Neural progenitor cell (in vitro differentiated cells): ENCODE results near the gene ONECUT1. TPM values are rescaled to one million over a fixed set of nuclear protein-coding genes. Genes with fewer than 3 reads are reported as not detected.
A peak's percentile ranks its signal among the peaks of the same experiment; 100 is the strongest.

Source experiments
- DNase-seq: peaks from one replicate; pipeline ENCODE4 v3.0.0-alpha.2; 2016; ENCODE audit warnings: low spot score
- H2AFZ ChIP-seq: fragments of 200-600 bp; sonication (generic); replicated peaks from 2 replicates; pipeline ENCODE4 v1.6.1; 2016; ENCODE audit warnings: antibody characterized with exemption
- H3F3A ChIP-seq: fragments of 200-600 bp; sonication (generic); 2 replicates; pipeline ENCODE4 v1.6.1; 2016; ENCODE audit warnings: antibody characterized with exemption, low read depth
- H3K27ac ChIP-seq: fragments of 200-600 bp; sonication (generic); 2 replicates; pipeline ENCODE4 v1.5.1; 2016; ENCODE audit warnings: mild to moderate bottlenecking
- H3K27me3 ChIP-seq: fragments of 200-600 bp; sonication (generic); 2 replicates; pipeline ENCODE4 v1.6.1; 2016; ENCODE audit warnings: mild to moderate bottlenecking, moderate library complexity
- H3K36me3 ChIP-seq: fragments of 200-600 bp; sonication (generic); 2 replicates; pipeline ENCODE4 v1.5.1; 2016
- H3K4me1 ChIP-seq: fragments of 200-600 bp; sonication (generic); 2 replicates; pipeline ENCODE4 v1.6.1; 2016; ENCODE audit warnings: mixed run types
- H3K4me2 ChIP-seq: fragments of 200-600 bp; sonication (generic); 2 replicates; pipeline ENCODE4 v1.6.1; 2016
- H3K4me3 ChIP-seq: fragments of 200-600 bp; sonication (generic); 2 replicates; pipeline ENCODE4 v1.5.1; 2016
- H3K79me2 ChIP-seq: fragments of 200-600 bp; sonication (generic); 2 replicates; pipeline ENCODE4 v1.6.1; 2016; ENCODE audit warnings: low read depth
- H3K9ac ChIP-seq: fragments of 200-600 bp; sonication (generic); 2 replicates; pipeline ENCODE4 v1.6.1; 2016
- H3K9me3 ChIP-seq: fragments of 200-600 bp; sonication (generic); 2 replicates; pipeline ENCODE4 v1.5.1; 2016; ENCODE audit warnings: low read depth
- H4K20me1 ChIP-seq: fragments of 200-600 bp; sonication (generic); 2 replicates; pipeline ENCODE4 v1.6.1; 2016; ENCODE audit warnings: low read depth
- H3K27ac Mint-ChIP-seq: 3 replicates; pipeline ENCODE4 v1.8.0; 2021; ENCODE audit warnings: mixed read lengths
- H3K27me3 Mint-ChIP-seq: 2 replicates; pipeline ENCODE4 v1.8.0; 2022; ENCODE audit warnings: low read depth, mild to moderate bottlenecking, inconsistent platforms, moderate library complexity, mixed read lengths; ENCODE audit not compliant: insufficient read depth
- H3K36me3 Mint-ChIP-seq: 3 replicates; pipeline ENCODE4 v1.8.0; 2021; ENCODE audit warnings: mixed read lengths
- H3K4me1 Mint-ChIP-seq: 3 replicates; pipeline ENCODE4 v1.8.0; 2021; ENCODE audit warnings: mixed read lengths
- H3K4me3 Mint-ChIP-seq: 3 replicates; pipeline ENCODE4 v1.8.0; 2021; ENCODE audit warnings: mild to moderate bottlenecking, moderate library complexity, mixed read lengths
- H3K9me3 Mint-ChIP-seq: 3 replicates; pipeline ENCODE4 v1.8.0; 2020; ENCODE audit warnings: mixed read lengths
- CTCF ChIP-seq: fragments of 200-600 bp; sonication (generic); IDR thresholded peaks from 2 replicates; pipeline ENCODE4 v1.5.1; 2017; ENCODE audit warnings: antibody characterized with exemption, mild to moderate bottlenecking
- EZH2 ChIP-seq: fragments of 200-600 bp; sonication (generic); IDR thresholded peaks from 2 replicates; pipeline ENCODE4 v1.6.1; 2017; ENCODE audit warnings: antibody characterized with exemption, mild to moderate bottlenecking, moderate library complexity
- EZH2phosphoT487 ChIP-seq: fragments of 200-600 bp; sonication (generic); IDR thresholded peaks from 2 replicates; pipeline ENCODE4 v1.6.1; 2017; ENCODE audit warnings: antibody characterized with exemption
- total RNA-seq: library from RNA; depleted of rRNA; stranded (reverse); fragments of >200 nt; gene quantifications from 2 replicates; pipeline ENCODE4 v1.2.3, GENCODE V29; 2015; ENCODE audit warnings: low replicate concordance

Gene ONECUT1
- total RNA-seq, 1 donor from 2014 or later, result 1.5 TPM

GRCh38 chr15:52746162-52746757 lies 43.9 kb downstream of the ONECUT1 start:
- no peak overlapping the region for H3K4me3 ChIP-seq
- H3F3A ChIP-seq, result no peaks in the 10 kb centered on the region
- no peak overlapping the region for H2AFZ ChIP-seq
- TF ChIP-seq EZH2 (no peak), CTCF (no peak)
- no peak for DNase-seq
- Mint-ChIP-seq H3K27ac (no peak overlapping the region), H3K4me3 (no peak overlapping the region), H3K9me3 (peaks cover 6% of the 10 kb centered on the region), H3K36me3 (no peaks in the 10 kb centered on the region), H3K27me3 (peaks cover 5% of the 10 kb centered on the region), H3K4me1 (peaks cover 5% of the 10 kb centered on the region)
- H4K20me1 ChIP-seq, result no peaks in the 10 kb centered on the region
- peaks cover 5% of the 10 kb centered on the region for H3K27me3 ChIP-seq
- no peaks in the 10 kb centered on the region for H3K9me3 ChIP-seq
- no peaks in the 10 kb centered on the region for H3K36me3 ChIP-seq
- H3K4me1 ChIP-seq, result peaks cover 12% of the 10 kb centered on the region
- no peak overlapping the region for H3K4me2 ChIP-seq
- no peak overlapping the region for H3K9ac ChIP-seq
- no peaks in the 10 kb centered on the region for H3K79me2 ChIP-seq
- H3K27ac ChIP-seq, result no peak overlapping the region

- Histone ChIP-seq H3F3A (no peaks in the 10 kb centered on the region), H3K27ac (no peak overlapping the region), H3K27me3 (peaks cover 5% of the 10 kb centered on the region), H3K36me3 (no peaks in the 10 kb centered on the region), H3K9me3 (no peaks in the 10 kb centered on the region), H3K4me1 (peaks cover 12% of the 10 kb centered on the region), H3K9ac (no peak overlapping the region), H3K4me3 (no peak overlapping the region), H3K4me2 (peak overlapping the region; percentile 32), H4K20me1 (no peaks in the 10 kb centered on the region), H2AFZ (no peak overlapping the region), H3K79me2 (no peaks in the 10 kb centered on the region)
- peaks cover 3% of the 10 kb centered on the region for H3K4me1 Mint-ChIP-seq
- peaks cover 6% of the 10 kb centered on the region for H3K9me3 Mint-ChIP-seq
- no peaks in the 10 kb centered on the region for H3K36me3 Mint-ChIP-seq
- no peak overlapping the region for H3K27ac Mint-ChIP-seq
- TF ChIP-seq CTCF (no peak), EZH2 (no peak), EZH2phosphoT487 (no peak)
- no peak overlapping the region for H3K4me3 Mint-ChIP-seq
- H3K27me3 Mint-ChIP-seq, result peaks cover 5% of the 10 kb centered on the region
- DNase-seq, result no peak
Measured at GRCh38 chr15:52745326-52746161, 44.6 kb downstream of the ONECUT1 start.

- Mint-ChIP-seq H3K27me3 (no peaks in the 10 kb centered on the region), H3K4me3 (no peak overlapping the region), H3K4me1 (peaks cover 4% of the 10 kb centered on the region), H3K27ac (no peak overlapping the region), H3K9me3 (no peaks in the 10 kb centered on the region), H3K36me3 (no peaks in the 10 kb centered on the region)
- no peak for DNase-seq
- no peak overlapping the region for H2AFZ ChIP-seq
- TF ChIP-seq EZH2phosphoT487, result no peak
- TF ChIP-seq EZH2, result no peak
- no peak for TF ChIP-seq CTCF
- H4K20me1 ChIP-seq, result no peaks in the 10 kb centered on the region
- no peaks in the 10 kb centered on the region for H3K27me3 ChIP-seq
- no peaks in the 10 kb centered on the region for H3K79me2 ChIP-seq
- H3K9ac ChIP-seq, result no peak overlapping the region
- no peaks in the 10 kb centered on the region for H3K36me3 ChIP-seq
- no peaks in the 10 kb centered on the region for H3K4me1 ChIP-seq
- H3F3A ChIP-seq, result no peaks in the 10 kb centered on the region
- no peaks in the 10 kb centered on the region for H3K9me3 ChIP-seq
- no peak overlapping the region for H3K4me3 ChIP-seq
- no peak overlapping the region for H3K4me2 ChIP-seq
- H3K27ac ChIP-seq, result no peak overlapping the region
Measured at GRCh38 chr15:52738311-52738710, 51.8 kb downstream of the ONECUT1 start.
